ENCODE results near the gene HGS. TPM values are rescaled to one million over a fixed set of nuclear protein-coding genes. Genes with fewer than 3 reads are reported as not detected.

Gene HGS
- total and polyA plus RNA-seq, 2 of the 4 experiments (the other 2 are of a cell fraction), result 52.5 to 137 TPM

- H4K20me1 ChIP-seq (ENCODE audit: insufficient read depth, low read length), result no peaks in the 10 kb centered on the region
- H3K4ac ChIP-seq (ENCODE audit: low read depth, low read length), result no peak overlapping the region
- no peaks in the 10 kb centered on the region for H3K4me1 ChIP-seq (ENCODE audit: control insufficient read depth, insufficient read depth, low read length)
- 94% methylated on average over 19 of the region's 33 CpGs; no CpG with 5 or more reads in 1 of the 2 experiments for WGBS, 2 experiments (ENCODE audit: extremely low coverage in 2 of 2, insufficient read length in 1 of 2)
- no peaks in the 10 kb centered on the region for H3K9me1 ChIP-seq (ENCODE audit: insufficient read depth, low read length)
- no peaks in the 10 kb centered on the region for H3K9me3 ChIP-seq (ENCODE audit: control insufficient read depth, insufficient read depth, low read length)
- H3K56ac ChIP-seq (ENCODE audit: extremely low read depth, insufficient read depth, low read length), result no peak overlapping the region
- TF ChIP-seq FOS (IDR thresholded peaks at IDR 0.05; ENCODE audit: low read depth, low read length), result no peak
- no peak for TF ChIP-seq SMC3 (IDR thresholded peaks at IDR 0.05; ENCODE audit: low read depth, low read length)
- H4K91ac ChIP-seq (ENCODE audit: insufficient read depth, low read depth, low read length), result no peak overlapping the region
- ATAC-seq (ENCODE audit: low read depth), result no peak
- H3K4me2 ChIP-seq (ENCODE audit: low read depth, low read length), result no peak overlapping the region
- no peak overlapping the region for H2AFZ ChIP-seq (replicated peaks; ENCODE audit: low read length, poor library complexity)
- ChIA-PET POLR2A (ENCODE audit: unreplicated experiment) (interaction anchor here (0.7 kb wide), 1 partner anchor 219 kb away, joined by 4 read pairs; no protein-coding TSS in a partner anchor), CTCF (no interaction called here)
- H4K5ac ChIP-seq (ENCODE audit: low read depth, low read length), result no peak overlapping the region
- H3K18ac ChIP-seq (ENCODE audit: low read depth, low read length), result no peak overlapping the region
- no peaks in the 10 kb centered on the region for H3K27me3 ChIP-seq (ENCODE audit: control insufficient read depth, insufficient read depth, low read length)
- in situ Hi-C loops (cut with MboI; ENCODE audit: low sequenced_read_pairs), result no loop called here
- no TSS peak for BruUV-seq (replicated peaks)
- no peak overlapping the region for H2BK15ac ChIP-seq (ENCODE audit: low read depth, low read length)
- no peak overlapping the region for H3K27ac ChIP-seq (ENCODE audit: insufficient read depth, low read length)
- peaks cover 0 to 3% of the 10 kb centered on the region in 2 experiments; a peak in 1 of 4 replicates for H3K79me1 ChIP-seq (ENCODE audit: low read depth in 1 of 2, low read length in 2 of 2)
- no peak overlapping the region for H2BK5ac ChIP-seq (ENCODE audit: low read depth, low read length, poor library complexity, severe bottlenecking)
- H2BK20ac ChIP-seq (ENCODE audit: low read depth, low read length), result no peak overlapping the region
- H3K36me3 ChIP-seq (ENCODE audit: control insufficient read depth, insufficient read depth, low read length), result peaks cover 2% of the 10 kb centered on the region; the same call in 1 of the 2 replicates
- intact Hi-C loops (cut with micrococcal nuclease), result no loop called here
- no peak overlapping the region for H3K14ac ChIP-seq (replicated peaks; ENCODE audit: low read depth, low read length)
- H4K8ac ChIP-seq (ENCODE audit: low read depth in 2 of 2, low read length in 2 of 2), result no peak overlapping the region
- dilution Hi-C loops (cut with HindIII; ENCODE audit: low sequenced_read_pairs, unreplicated experiment), result no loop called here
- H3K9ac ChIP-seq (ENCODE audit: low read depth, low read length), result no peak overlapping the region
- no peak overlapping the region for H2BK120ac ChIP-seq (ENCODE audit: low read depth, low read length)
- H2AK5ac ChIP-seq (ENCODE audit: low read depth, low read length), result no peak overlapping the region
- no peak for DNase-seq
- H3K23ac ChIP-seq (ENCODE audit: low read depth, low read length), result no peak overlapping the region
- H3K4me3 ChIP-seq (ENCODE audit: insufficient read depth, low read depth, low read length), result no peak overlapping the region
- H2AK9ac ChIP-seq (replicated peaks; ENCODE audit: low read depth, low read length, poor library complexity), result no peak overlapping the region
Observed at GRCh38 chr17:81719410-81720266, 35.8 kb downstream of the HGS start.
